ENCODE data around the gene SLC37A4. TPM values are rescaled to one million over a fixed set of nuclear protein-coding genes. Genes with fewer than 3 reads are reported as not detected.
A peak's percentile ranks its signal among the peaks of the same experiment; 100 is the strongest.
"Not testable (repeated sequence)": the region's sequence is repeated elsewhere in the genome, so short reads cannot be mapped to it uniquely, and the experiment has no call there.

SLC37A4 gene
- total RNA-seq, 8 experiments from 2014 or later = 6.1 to 18.8 (median 9.9) TPM

DNA sequence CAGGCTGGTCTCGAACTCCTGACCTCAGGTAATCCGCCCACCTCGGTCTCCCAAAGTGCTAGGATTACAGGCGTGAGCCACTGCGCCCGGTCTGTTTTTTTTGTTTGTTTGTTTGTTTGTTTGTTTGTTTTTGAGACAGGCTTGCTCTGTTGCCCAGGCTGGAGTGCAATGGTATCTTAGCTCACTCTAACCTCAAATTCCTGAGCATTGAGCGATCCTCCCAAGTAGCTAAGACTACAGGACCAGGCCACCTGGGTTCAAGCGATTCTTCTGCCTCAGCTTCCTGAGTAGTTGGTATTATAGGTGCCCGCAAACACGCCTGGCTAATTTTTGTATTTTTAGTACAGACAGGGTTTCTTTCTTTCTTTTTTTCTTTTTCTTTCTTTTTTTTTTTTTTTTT, 2.7 kb upstream of the SLC37A4 start:
- peaks cover 9 to 15% of the 10 kb centered on the region in 2 donors for H3K4me1 ChIP-seq (replicated peaks in 1 of 2)
- WGBS, 10 experiments = 54 to 97% (median 92%) methylated on average over 2 to 7 of the region's 10 CpGs; no CpG with 5 or more reads in 2 of the 10 experiments
- ATAC-seq (replicated peaks in 6 of 8); in situ Hi-C loops (cut with MboI; ENCODE audit: low pct_unique_long_range_greater_than_20kb in 2 of 9, low sequenced_read_pairs in 9 of 9, unreplicated experiment in 9 of 9); H3K4me3 ChIP-seq; H3K27ac ChIP-seq: not testable (repeated sequence)

DNA sequence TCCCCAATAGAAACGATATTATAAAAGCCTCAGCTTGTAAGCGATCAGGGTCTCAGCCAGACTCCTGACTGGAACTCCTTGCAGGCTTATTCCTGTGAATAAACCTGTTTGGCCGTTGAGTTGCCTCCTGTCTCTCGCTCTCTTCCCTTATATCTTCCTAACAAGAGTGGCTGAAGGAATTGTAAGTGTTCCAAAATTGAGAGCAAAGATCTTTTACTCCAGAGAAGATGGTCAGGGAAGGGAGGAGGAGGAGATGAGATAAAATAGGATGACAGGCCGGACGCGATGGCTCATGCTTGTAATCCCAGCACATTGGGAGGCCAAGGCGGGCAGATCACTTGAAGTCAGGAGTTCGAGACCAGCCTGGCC, 1.2 kb upstream of the SLC37A4 start:
- WGBS, 10 experiments = 68 to 100% (median 80%) methylated on average over 1 to 9 of the region's 9 CpGs; no CpG with 5 or more reads in 2 of the 10 experiments
- Histone ChIP-seq H3K27ac (no peak overlapping the region), H3K4me1 (replicated peaks in 1 of 2) (peaks cover 9 to 15% of the 10 kb centered on the region in 2 donors), H3K4me3 (no peak overlapping the region)
- in situ Hi-C loops (cut with MboI; ENCODE audit: low pct_unique_long_range_greater_than_20kb in 2 of 9, low sequenced_read_pairs in 9 of 9, unreplicated experiment in 9 of 9) = no loop called here
- ATAC-seq (replicated peaks in 6 of 8) = no peak

DNA sequence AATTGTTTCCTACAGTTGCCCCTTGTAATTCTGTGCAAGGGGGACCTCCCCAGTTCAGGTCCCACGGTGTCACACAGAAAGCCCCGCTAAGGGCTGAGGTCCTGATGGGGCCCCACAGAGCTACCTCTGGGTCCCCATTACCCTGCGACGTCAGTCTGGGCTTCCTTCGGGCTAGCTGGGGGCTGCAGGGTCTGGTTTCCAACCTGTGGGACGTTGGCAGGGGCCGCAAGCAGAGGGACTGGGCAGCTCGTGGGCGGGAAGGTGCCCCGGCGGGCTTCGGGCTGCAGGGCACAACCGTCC, 698 bp downstream of the SLC37A4 start:
- WGBS, 10 experiments = 0 to 34% (median 0%) methylated on average over 4 to 7 of the region's 13 CpGs; no CpG with 5 or more reads in 7 of the 10 experiments
- in situ Hi-C loops (cut with MboI; ENCODE audit: low pct_unique_long_range_greater_than_20kb in 2 of 9, low sequenced_read_pairs in 9 of 9, unreplicated experiment in 9 of 9) = no loop called here
- peak in 2 of 8 experiments; percentile 12 to 17 for ATAC-seq (replicated peaks in 6 of 8)
- peak overlapping the region; percentile 58 to 90 (median 79) for H3K4me3 ChIP-seq
- peak overlapping the region in 1 of 2 donors; percentile 28 for H3K27ac ChIP-seq
- H3K4me1 ChIP-seq (replicated peaks in 1 of 2) = peaks cover 9 to 15% of the 10 kb centered on the region in 2 donors

- peak overlapping the region; percentile 58 to 90 (median 79) for H3K4me3 ChIP-seq
- H3K27ac ChIP-seq = no peak overlapping the region
- ATAC-seq (replicated peaks in 6 of 8) = peak in 1 of 8 experiments; percentile 11
- in situ Hi-C loops (cut with MboI; ENCODE audit: low pct_unique_long_range_greater_than_20kb in 2 of 9, low sequenced_read_pairs in 9 of 9, unreplicated experiment in 9 of 9) = no loop called here
- peaks cover 9 to 15% of the 10 kb centered on the region in 2 donors for H3K4me1 ChIP-seq (replicated peaks in 1 of 2)
- WGBS, 10 experiments = 0 to 83% (median 12%) methylated on average over 1 to 7 of the region's 10 CpGs; no CpG with 5 or more reads in 4 of the 10 experiments
Observed at GRCh38 chr11:119029340-119030028, 1.2 kb downstream of the SLC37A4 start.

DNA sequence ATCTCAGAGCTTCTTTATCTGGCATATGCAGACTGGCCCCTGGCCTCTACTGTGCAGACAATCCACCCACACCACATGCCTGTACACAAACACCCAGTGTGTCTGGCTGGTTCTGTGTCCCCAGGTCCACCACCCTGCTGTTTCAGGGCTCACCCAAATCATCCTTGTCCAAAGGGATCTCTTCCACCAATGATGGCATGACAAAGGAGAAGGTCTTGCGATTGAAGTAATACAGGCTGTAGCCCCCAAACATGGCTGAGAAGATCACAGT, 1.7 kb downstream of the SLC37A4 start:
- WGBS, 10 experiments = 25 to 100% (median 50%) methylated on average over 1 of the region's 1 CpG; no CpG with 5 or more reads in 7 of the 10 experiments
- H3K27ac ChIP-seq = no peak overlapping the region
- peaks cover 9 to 15% of the 10 kb centered on the region in 2 donors for H3K4me1 ChIP-seq (replicated peaks in 1 of 2)
- in situ Hi-C loops (cut with MboI; ENCODE audit: low pct_unique_long_range_greater_than_20kb in 2 of 9, low sequenced_read_pairs in 9 of 9, unreplicated experiment in 9 of 9) = no loop called here
- ATAC-seq (replicated peaks in 6 of 8) = no peak
- peak overlapping the region in 3 of 5 donors; percentile 58 to 90 (median 79) for H3K4me3 ChIP-seq

- 40 to 90% (median 63%) methylated on average over 1 to 3 of the region's 9 CpGs; no CpG with 5 or more reads in 3 of the 10 experiments for WGBS, 10 experiments
- in situ Hi-C loops (cut with MboI; ENCODE audit: low pct_unique_long_range_greater_than_20kb in 2 of 9, low sequenced_read_pairs in 9 of 9, unreplicated experiment in 9 of 9) = no loop called here
Observed at GRCh38 chr11:119028346-119029068, 2.2 kb downstream of the SLC37A4 start.

GRCh38 chr11:119027561-119028345, 2.9 kb downstream of the SLC37A4 start:
- Histone ChIP-seq H3K4me1 (replicated peaks in 1 of 2) (peaks cover 9 to 15% of the 10 kb centered on the region in 2 donors), H3K27ac (no peak overlapping the region), H3K4me3 (no peak overlapping the region)
- WGBS, 10 experiments = 80 to 100% (median 95%) methylated on average over 1 to 4 of the region's 9 CpGs; no CpG with 5 or more reads in 4 of the 10 experiments
- in situ Hi-C loops (cut with MboI; ENCODE audit: low pct_unique_long_range_greater_than_20kb in 2 of 9, low sequenced_read_pairs in 9 of 9, unreplicated experiment in 9 of 9) = no loop called here
- no peak for ATAC-seq (replicated peaks in 6 of 8)

More at GRCh38 chr11:119028346-119029068, 2.2 kb downstream of the SLC37A4 start:
- Histone ChIP-seq H3K4me1 (replicated peaks in 1 of 2) (peaks cover 9 to 15% of the 10 kb centered on the region in 2 donors), H3K27ac (no peak overlapping the region), H3K4me3 (no peak overlapping the region)
- no peak for ATAC-seq (replicated peaks in 6 of 8)

GRCh38 chr11:119026970-119027369, 3.7 kb downstream of the SLC37A4 start:
- no peak overlapping the region for H3K4me3 ChIP-seq
- ATAC-seq (replicated peaks in 6 of 8) = no peak
- in situ Hi-C loops (cut with MboI; ENCODE audit: low pct_unique_long_range_greater_than_20kb in 2 of 9, low sequenced_read_pairs in 9 of 9, unreplicated experiment in 9 of 9) = no loop called here
- 100% methylated on average over 1 of the region's 2 CpGs; no CpG with 5 or more reads in 8 of the 10 experiments for WGBS, 10 experiments
- no peak overlapping the region for H3K27ac ChIP-seq
- H3K4me1 ChIP-seq (replicated peaks in 1 of 2) = peaks cover 9 to 15% of the 10 kb centered on the region in 2 donors

DNA sequence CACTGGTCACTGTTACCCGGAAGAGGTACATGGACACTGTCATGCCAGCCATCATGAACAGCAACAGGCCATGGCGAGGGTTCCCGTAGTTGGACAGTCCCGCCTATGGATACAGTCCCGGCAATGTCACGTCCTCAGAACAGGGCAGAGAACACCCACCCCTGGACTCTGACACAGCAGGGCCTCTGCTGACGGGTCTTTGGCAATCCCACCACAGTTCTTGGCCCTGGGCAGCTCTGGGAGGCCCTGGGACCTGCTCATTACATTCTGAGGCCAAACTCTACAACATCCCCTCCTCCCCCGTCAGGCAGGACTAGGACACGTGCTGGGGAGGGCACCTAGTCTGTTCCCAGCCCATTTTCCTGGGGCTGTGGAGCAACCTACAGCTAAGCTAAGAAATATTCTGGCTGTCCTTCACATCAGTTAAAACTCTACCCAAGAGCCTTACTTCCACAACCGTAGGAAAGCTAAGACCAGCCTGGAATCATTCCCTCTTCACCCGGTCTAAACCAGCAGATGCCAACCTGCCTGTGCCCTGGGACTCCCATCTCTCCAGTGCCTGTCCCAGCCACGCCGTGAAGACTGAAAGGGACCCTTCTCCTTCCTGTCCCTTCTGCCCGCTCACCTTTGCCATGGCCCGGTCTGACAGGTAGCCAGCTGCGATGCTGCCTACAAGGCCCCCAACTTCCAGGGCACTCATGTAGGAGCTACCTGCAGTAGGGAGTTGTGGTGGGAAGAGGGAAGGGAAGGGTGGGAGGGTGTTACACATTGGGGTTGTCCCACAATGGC, 4.5 kb downstream of the SLC37A4 start:
- ATAC-seq (replicated peaks in 6 of 8) = no peak
- Histone ChIP-seq H3K27ac (no peak overlapping the region), H3K4me1 (replicated peaks in 1 of 2) (peaks cover 9 to 15% of the 10 kb centered on the region in 2 donors), H3K4me3 (no peak overlapping the region)
- in situ Hi-C loops (cut with MboI; ENCODE audit: low pct_unique_long_range_greater_than_20kb in 2 of 9, low sequenced_read_pairs in 9 of 9, unreplicated experiment in 9 of 9) = no loop called here
- 86 to 100% (median 96%) methylated on average over 2 to 10 of the region's 16 CpGs; no CpG with 5 or more reads in 3 of the 10 experiments for WGBS, 10 experiments

GRCh38 chr11:119025541-119025940, 5.1 kb downstream of the SLC37A4 start:
- Histone ChIP-seq H3K4me3 (no peak overlapping the region), H3K27ac (no peak overlapping the region), H3K4me1 (replicated peaks in 1 of 2) (peaks cover 9 to 15% of the 10 kb centered on the region in 2 donors)
- in situ Hi-C loops (cut with MboI; ENCODE audit: low pct_unique_long_range_greater_than_20kb in 2 of 9, low sequenced_read_pairs in 9 of 9, unreplicated experiment in 9 of 9) = no loop called here
- 80 to 100% (median 95%) methylated on average over 1 to 4 of the region's 5 CpGs; no CpG with 5 or more reads in 3 of the 10 experiments for WGBS, 10 experiments
- no peak for ATAC-seq (replicated peaks in 6 of 8)

DNA sequence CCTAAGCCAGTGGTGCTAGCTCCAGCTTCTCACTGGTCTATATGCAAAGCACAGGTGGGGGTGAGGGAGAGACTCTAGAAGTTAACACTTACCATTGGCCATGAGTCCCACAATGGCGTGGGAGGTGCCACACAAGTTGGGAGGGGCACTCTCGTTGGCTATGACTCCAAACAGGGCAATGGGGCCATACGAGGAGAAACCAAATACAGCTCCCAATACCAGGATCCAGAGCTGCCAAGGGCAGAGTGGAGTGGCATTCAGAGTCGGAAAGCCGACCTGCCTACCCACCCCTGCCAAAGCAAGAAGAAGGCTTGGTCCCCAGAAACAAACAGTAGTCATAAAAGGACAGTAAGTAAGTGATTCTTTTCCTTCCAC, 5.6 kb downstream of the SLC37A4 start:
- WGBS, 10 experiments = 83 to 100% (median 93%) methylated on average over 1 to 3 of the region's 5 CpGs; no CpG with 5 or more reads in 3 of the 10 experiments
- in situ Hi-C loops (cut with MboI; ENCODE audit: low pct_unique_long_range_greater_than_20kb in 2 of 9, low sequenced_read_pairs in 9 of 9, unreplicated experiment in 9 of 9) = no loop called here
- Histone ChIP-seq H3K4me3 (no peak overlapping the region), H3K4me1 (replicated peaks in 1 of 2) (peaks cover 12 to 17% of the 10 kb centered on the region in 2 donors), H3K27ac (no peak overlapping the region)
- no peak for ATAC-seq (replicated peaks in 6 of 8)

DNA sequence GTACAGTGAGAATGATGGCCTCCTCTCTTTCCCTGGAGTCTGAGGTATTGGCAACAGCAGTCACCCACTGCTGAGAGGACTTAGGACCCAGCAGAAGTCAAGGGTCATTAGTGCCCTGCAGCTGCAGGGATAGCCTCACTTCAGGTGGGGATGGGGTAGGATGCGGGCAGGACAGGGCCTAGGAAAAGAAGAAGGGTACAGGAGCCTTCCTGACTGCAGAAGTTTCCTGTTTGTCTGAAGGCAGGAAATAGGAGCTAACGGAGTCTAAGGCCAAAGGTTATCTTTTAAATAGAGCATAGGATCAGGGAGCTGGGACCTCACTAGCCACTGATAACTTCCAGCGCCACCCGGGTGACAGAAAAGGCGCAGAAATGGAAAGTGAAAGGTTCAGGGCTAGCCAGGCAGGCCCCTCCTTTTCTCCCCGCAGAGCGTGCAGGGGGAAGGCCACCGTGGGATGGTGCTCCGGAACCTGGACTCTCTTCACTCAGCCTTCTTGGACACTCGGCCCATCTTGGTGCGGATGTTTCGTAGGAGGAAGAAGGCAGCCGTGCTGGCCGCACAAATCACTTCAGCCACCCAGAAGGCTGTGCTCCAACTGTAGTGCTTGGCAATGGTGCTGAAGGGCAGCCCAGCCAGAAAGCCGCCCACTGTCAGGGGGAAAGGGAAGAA, 6.1 kb downstream of the SLC37A4 start:
- no peak for ATAC-seq (replicated peaks in 6 of 8)
- WGBS, 10 experiments = 74 to 100% (median 85%) methylated on average over 1 to 11 of the region's 15 CpGs; no CpG with 5 or more reads in 2 of the 10 experiments
- in situ Hi-C loops (cut with MboI; ENCODE audit: low pct_unique_long_range_greater_than_20kb in 2 of 9, low sequenced_read_pairs in 9 of 9, unreplicated experiment in 9 of 9) = no loop called here
- Histone ChIP-seq H3K27ac (no peak overlapping the region), H3K4me1 (replicated peaks in 1 of 2) (peaks cover 17 to 18% of the 10 kb centered on the region in 2 donors), H3K4me3 (no peak overlapping the region)
